ENCODE results near the gene RHNO1. TPM values are rescaled to one million over a fixed set of nuclear protein-coding genes. Genes with fewer than 3 reads are reported as not detected.

RHNO1 gene
- total and polyA plus RNA-seq, 2 donors (not counting 1 experiment from before 2014, with no cell fraction given): 29.7 to 33.2 TPM

DNA sequence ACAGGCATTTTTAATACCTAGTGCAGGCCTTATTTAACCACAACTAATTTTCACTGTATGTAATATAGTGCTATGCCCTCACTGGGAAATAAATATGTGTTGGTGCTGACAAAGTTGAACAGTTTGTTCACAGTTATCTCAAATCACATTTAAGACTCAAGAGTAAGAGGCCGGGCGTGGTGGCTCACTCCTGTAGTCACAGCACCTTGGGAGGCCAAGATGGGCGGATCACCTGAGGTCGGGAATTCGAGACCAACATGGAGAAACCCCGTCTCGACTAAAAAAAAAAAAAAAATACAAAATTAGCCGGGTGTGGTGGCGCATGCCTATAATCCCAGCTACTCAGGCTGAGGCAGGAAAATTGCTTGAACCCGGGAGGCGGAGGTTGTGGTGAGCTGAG is 59.3 kb downstream of the RHNO1 start:
- TF ChIP-seq, protein P1, sequence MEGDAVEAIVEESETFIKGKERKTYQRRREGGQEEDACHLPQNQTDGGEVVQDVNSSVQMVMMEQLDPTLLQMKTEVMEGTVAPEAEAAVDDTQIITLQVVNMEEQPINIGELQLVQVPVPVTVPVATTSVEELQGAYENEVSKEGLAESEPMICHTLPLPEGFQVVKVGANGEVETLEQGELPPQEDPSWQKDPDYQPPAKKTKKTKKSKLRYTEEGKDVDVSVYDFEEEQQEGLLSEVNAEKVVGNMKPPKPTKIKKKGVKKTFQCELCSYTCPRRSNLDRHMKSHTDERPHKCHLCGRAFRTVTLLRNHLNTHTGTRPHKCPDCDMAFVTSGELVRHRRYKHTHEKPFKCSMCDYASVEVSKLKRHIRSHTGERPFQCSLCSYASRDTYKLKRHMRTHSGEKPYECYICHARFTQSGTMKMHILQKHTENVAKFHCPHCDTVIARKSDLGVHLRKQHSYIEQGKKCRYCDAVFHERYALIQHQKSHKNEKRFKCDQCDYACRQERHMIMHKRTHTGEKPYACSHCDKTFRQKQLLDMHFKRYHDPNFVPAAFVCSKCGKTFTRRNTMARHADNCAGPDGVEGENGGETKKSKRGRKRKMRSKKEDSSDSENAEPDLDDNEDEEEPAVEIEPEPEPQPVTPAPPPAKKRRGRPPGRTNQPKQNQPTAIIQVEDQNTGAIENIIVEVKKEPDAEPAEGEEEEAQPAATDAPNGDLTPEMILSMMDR (conservative IDR thresholded peaks at IDR 0.05 in 1 of 2, IDR thresholded peaks at IDR 0.05 in 1 of 2; ENCODE audit: low read depth in 1 of 2, low read length in 2 of 2): no peak
- TF ChIP-seq EZH2 (IDR thresholded peaks at IDR 0.05; ENCODE audit: low read length, missing control alignments): no peak
- Histone ChIP-seq H3K9ac (ENCODE audit: insufficient read depth, low read length) (no peak overlapping the region), H3K4me1 (ENCODE audit: control insufficient read depth, extremely low read depth, insufficient read depth, low read length) (no peaks in the 10 kb centered on the region), H2AFZ (ENCODE audit: low read length) (no peak overlapping the region), H4K20me1 (ENCODE audit: control insufficient read depth, extremely low read depth, insufficient read depth, low read length) (no peaks in the 10 kb centered on the region), H3K4me2 (ENCODE audit: extremely low read depth, insufficient read depth, low read length) (no peak overlapping the region), H3K79me2 (ENCODE audit: control insufficient read depth, insufficient read depth, low read length) (no peaks in the 10 kb centered on the region), H3K9me3 (ENCODE audit: control insufficient read depth, insufficient read depth, low read depth, low read length) (no peaks in the 10 kb centered on the region), H3K36me3 (ENCODE audit: control insufficient read depth, insufficient read depth, low read length) (peaks cover 14% of the 10 kb centered on the region), H3K27ac (ENCODE audit: insufficient read depth, low read length) (no peak overlapping the region), H3K27me3 (ENCODE audit: control insufficient read depth, insufficient read depth, low read length) (no peaks in the 10 kb centered on the region), H3K4me3 (replicated peaks in 1 of 4; ENCODE audit: control extremely low read depth in 1 of 4, insufficient read depth in 1 of 4, low read depth in 3 of 4, low read length in 4 of 4) (no peak overlapping the region)
- no peak for DNase-seq (ENCODE audit: low read depth in 2 of 2)

DNA sequence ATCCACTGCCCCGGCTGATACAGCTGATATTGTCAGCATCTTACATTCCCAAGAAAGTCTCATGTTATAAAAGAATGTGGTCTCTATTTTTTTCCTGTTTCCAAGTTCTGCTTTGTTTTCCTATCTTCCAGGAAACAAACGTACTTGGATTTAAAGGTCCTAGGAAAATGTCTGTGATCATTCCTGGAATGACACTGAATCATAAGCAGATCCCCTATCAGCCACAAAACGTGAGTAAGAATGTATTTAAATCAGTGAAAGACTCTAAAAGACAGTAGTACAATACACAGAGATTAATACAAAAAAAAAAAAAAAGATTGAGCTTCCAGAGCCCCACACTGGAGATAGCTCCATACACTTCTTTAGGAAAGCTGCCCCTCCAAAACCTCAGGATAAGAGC is 60.5 kb downstream of the RHNO1 start:
- Histone ChIP-seq H3K9me3 (ENCODE audit: control insufficient read depth, insufficient read depth, low read depth, low read length) (no peaks in the 10 kb centered on the region), H2AFZ (ENCODE audit: low read length) (no peak overlapping the region), H4K20me1 (ENCODE audit: control insufficient read depth, extremely low read depth, insufficient read depth, low read length) (no peaks in the 10 kb centered on the region), H3K9ac (ENCODE audit: insufficient read depth, low read length) (no peak overlapping the region), H3K4me1 (ENCODE audit: control insufficient read depth, extremely low read depth, insufficient read depth, low read length) (no peaks in the 10 kb centered on the region), H3K36me3 (ENCODE audit: control insufficient read depth, insufficient read depth, low read length) (peaks cover 14% of the 10 kb centered on the region), H3K79me2 (ENCODE audit: control insufficient read depth, insufficient read depth, low read length) (no peaks in the 10 kb centered on the region), H3K27ac (ENCODE audit: insufficient read depth, low read length) (no peak overlapping the region), H3K4me2 (ENCODE audit: extremely low read depth, insufficient read depth, low read length) (no peak overlapping the region), H3K4me3 (replicated peaks in 1 of 4; ENCODE audit: control extremely low read depth in 1 of 4, insufficient read depth in 1 of 4, low read depth in 3 of 4, low read length in 4 of 4) (no peak overlapping the region), H3K27me3 (ENCODE audit: control insufficient read depth, insufficient read depth, low read length) (no peaks in the 10 kb centered on the region)
- TF ChIP-seq, protein P1 (conservative IDR thresholded peaks at IDR 0.05 in 1 of 2, IDR thresholded peaks at IDR 0.05 in 1 of 2; ENCODE audit: low read depth in 1 of 2, low read length in 2 of 2): no peak
- TF ChIP-seq EZH2 (IDR thresholded peaks at IDR 0.05; ENCODE audit: low read length, missing control alignments): no peak
- DNase-seq (ENCODE audit: low read depth in 2 of 2): no peak

Other genes starting within 250 kb of the RHNO1 start
- gene FKBP4, start 82.3 kb upstream of the RHNO1 start, total RNA-seq: 41.3 and 42.6 TPM in 2 replicates
- 23.0 and 32.7 TPM in 2 replicates for gene FKBP4, start 82.3 kb upstream of the RHNO1 start, polyA plus RNA-seq
- gene ITFG2, start 64.6 kb upstream of the RHNO1 start, total RNA-seq: 11.0 and 13.5 TPM in 2 replicates
- 17.5 and 18.2 TPM in 2 replicates for gene ITFG2, start 64.6 kb upstream of the RHNO1 start, polyA plus RNA-seq
- gene NRIP2, start 42.2 kb upstream of the RHNO1 start, total RNA-seq: under 0.01 and 0.17 TPM in 2 replicates
- gene NRIP2, start 42.2 kb upstream of the RHNO1 start, polyA plus RNA-seq: 0.08 and 0.21 TPM in 2 replicates
- gene TEX52, start 20.2 kb upstream of the RHNO1 start, total RNA-seq: not detected in 2 replicates
- gene TEX52, start 20.2 kb upstream of the RHNO1 start, polyA plus RNA-seq: not detected in 2 replicates
- gene FOXM1, start within 50 bp of the RHNO1 start, total RNA-seq: 1.3 and 7.3 TPM in 2 replicates
- 14.6 and 71.3 TPM in 2 replicates for gene FOXM1, start within 50 bp of the RHNO1 start, polyA plus RNA-seq
- gene TULP3, start 13.7 kb downstream of the RHNO1 start, total RNA-seq: 30.0 and 39.3 TPM in 2 replicates
- 47.0 and 54.4 TPM in 2 replicates for gene TULP3, start 13.7 kb downstream of the RHNO1 start, polyA plus RNA-seq
- gene TEAD4, start 82.2 kb downstream of the RHNO1 start, total RNA-seq: 6.3 and 7.4 TPM in 2 replicates
- gene TEAD4, start 82.2 kb downstream of the RHNO1 start, polyA plus RNA-seq: 14.3 and 15.4 TPM in 2 replicates
- gene TSPAN9, start 200.2 kb downstream of the RHNO1 start, total RNA-seq: 26.7 and 35.2 TPM in 2 replicates
- 31.1 and 32.6 TPM in 2 replicates for gene TSPAN9, start 200.2 kb downstream of the RHNO1 start, polyA plus RNA-seq